ENCODE data around the gene BIRC7.

Gene BIRC7

DNA sequence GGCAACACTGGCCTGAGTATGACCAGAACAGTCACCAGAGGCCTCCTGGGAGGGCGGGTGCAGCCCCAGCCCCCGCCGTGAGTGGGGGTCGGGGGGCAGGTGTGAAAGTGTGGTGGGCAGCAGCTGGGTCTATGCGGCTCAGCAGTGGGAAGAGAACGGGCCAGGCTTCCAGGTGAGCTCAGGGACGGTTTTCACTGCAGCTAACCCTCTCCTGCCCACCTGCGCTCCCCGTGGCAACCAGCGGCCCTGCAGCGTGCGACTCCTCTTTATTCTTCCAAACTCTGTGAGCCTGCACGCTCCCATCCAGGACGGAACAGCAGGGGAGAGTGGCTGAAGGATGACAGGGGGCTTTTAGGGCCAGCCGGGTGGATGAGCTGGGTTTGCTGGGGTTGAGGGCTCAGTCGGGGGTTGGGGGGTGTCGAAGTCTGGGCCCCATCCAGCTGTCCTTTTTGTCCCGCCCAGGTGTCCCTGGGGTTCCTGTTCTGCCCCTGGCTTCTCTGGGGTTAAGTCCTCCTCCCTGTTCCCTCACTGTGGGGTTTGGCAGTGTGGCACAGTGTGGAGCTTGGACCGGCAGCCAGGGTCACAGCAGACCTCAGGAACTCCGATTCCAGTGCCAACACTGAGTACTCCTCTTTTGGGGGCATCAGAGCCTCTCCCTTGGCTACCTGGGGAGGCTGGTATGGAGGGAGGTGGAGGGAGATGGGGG lies 859 bp upstream of the BIRC7 start:
- H3K4me1 ChIP-seq (ENCODE audit: control insufficient read depth, insufficient read depth, low read length, poor library complexity, severe bottlenecking): peaks cover 8% of the 10 kb centered on the region
- no peaks in the 10 kb centered on the region for H3K9me3 ChIP-seq (ENCODE audit: control insufficient read depth, low read length)
- H3K4me3 ChIP-seq (ENCODE audit: insufficient read depth, low read depth, low read length, poor library complexity, severe bottlenecking): no peak overlapping the region
- DNase-seq: no peak
- H3K27ac ChIP-seq (ENCODE audit: insufficient read depth, low read length, poor library complexity, severe bottlenecking): no peak overlapping the region
- H3K27me3 ChIP-seq (replicated peaks; ENCODE audit: control insufficient read depth, insufficient read depth, low read length, poor library complexity, severe bottlenecking): no peaks in the 10 kb centered on the region
- H3K36me3 ChIP-seq (ENCODE audit: control insufficient read depth, insufficient read depth, low read length): no peaks in the 10 kb centered on the region

DNA sequence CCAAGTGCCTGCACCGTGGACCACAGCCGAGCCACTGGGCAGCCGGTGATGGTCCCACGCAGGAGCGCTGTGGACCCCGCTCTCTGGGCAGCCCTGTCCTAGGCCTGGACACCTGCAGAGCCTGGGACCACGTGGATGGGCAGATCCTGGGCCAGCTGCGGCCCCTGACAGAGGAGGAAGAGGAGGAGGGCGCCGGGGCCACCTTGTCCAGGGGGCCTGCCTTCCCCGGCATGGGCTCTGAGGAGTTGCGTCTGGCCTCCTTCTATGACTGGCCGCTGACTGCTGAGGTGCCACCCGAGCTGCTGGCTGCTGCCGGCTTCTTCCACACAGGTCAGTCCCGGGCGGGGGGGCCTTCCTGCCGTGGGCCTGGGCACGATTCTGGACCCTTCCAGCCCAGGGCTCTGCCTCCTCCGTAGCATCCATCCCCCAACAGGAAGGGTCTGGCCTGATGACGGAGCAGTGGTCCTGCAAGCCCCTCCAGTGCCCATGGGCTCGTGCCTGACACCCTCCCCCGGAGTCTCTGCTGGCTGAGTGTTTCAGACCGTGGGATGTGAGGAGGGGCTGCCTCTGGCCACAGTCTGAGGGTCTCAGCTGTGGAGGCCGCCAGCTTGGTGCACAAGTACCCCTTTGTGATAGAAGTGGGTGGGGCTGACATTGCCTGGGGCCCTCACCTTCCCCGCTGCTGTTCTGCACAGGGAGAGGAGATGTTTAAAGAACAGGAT lies 572 bp downstream of the BIRC7 start:
- Histone ChIP-seq H3K4me1 (ENCODE audit: control insufficient read depth, insufficient read depth, low read length, poor library complexity, severe bottlenecking) (peaks cover 8% of the 10 kb centered on the region), H3K36me3 (ENCODE audit: control insufficient read depth, insufficient read depth, low read length) (no peaks in the 10 kb centered on the region), H3K27ac (ENCODE audit: insufficient read depth, low read length, poor library complexity, severe bottlenecking) (no peak overlapping the region), H3K27me3 (replicated peaks; ENCODE audit: control insufficient read depth, insufficient read depth, low read length, poor library complexity, severe bottlenecking) (no peaks in the 10 kb centered on the region), H3K9me3 (ENCODE audit: control insufficient read depth, low read length) (no peaks in the 10 kb centered on the region), H3K4me3 (ENCODE audit: insufficient read depth, low read depth, low read length, poor library complexity, severe bottlenecking) (no peak overlapping the region)
- DNase-seq: no peak

DNA sequence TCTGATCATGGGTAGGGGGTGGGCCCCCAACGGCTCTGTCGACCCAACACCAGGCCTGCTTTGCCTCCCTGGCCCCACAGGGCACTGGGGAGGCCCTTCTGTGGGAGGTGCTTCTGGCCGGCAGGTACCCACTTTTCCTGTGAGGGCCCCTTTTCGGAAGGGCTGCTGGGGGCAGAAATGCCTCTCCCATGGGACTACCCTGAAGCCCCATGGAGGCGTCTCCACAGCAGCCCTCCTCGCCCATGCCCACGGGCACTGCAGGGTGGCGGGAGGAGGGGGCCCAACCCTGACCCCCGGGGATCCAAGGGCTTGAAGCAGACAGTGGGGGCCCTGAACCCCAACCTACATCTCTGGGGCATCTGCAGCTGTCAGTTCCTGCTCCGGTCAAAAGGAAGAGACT lies 2.3 kb downstream of the BIRC7 start:
- no peak overlapping the region for H3K27ac ChIP-seq (ENCODE audit: insufficient read depth, low read length, poor library complexity, severe bottlenecking)
- peaks cover 8% of the 10 kb centered on the region for H3K4me1 ChIP-seq (ENCODE audit: control insufficient read depth, insufficient read depth, low read length, poor library complexity, severe bottlenecking)
- H3K36me3 ChIP-seq (ENCODE audit: control insufficient read depth, insufficient read depth, low read length): no peaks in the 10 kb centered on the region
- no peak overlapping the region for H3K4me3 ChIP-seq (ENCODE audit: insufficient read depth, low read depth, low read length, poor library complexity, severe bottlenecking)
- no peaks in the 10 kb centered on the region for H3K27me3 ChIP-seq (replicated peaks; ENCODE audit: control insufficient read depth, insufficient read depth, low read length, poor library complexity, severe bottlenecking)
- H3K9me3 ChIP-seq (ENCODE audit: control insufficient read depth, low read length): no peaks in the 10 kb centered on the region
- no peak for DNase-seq

DNA sequence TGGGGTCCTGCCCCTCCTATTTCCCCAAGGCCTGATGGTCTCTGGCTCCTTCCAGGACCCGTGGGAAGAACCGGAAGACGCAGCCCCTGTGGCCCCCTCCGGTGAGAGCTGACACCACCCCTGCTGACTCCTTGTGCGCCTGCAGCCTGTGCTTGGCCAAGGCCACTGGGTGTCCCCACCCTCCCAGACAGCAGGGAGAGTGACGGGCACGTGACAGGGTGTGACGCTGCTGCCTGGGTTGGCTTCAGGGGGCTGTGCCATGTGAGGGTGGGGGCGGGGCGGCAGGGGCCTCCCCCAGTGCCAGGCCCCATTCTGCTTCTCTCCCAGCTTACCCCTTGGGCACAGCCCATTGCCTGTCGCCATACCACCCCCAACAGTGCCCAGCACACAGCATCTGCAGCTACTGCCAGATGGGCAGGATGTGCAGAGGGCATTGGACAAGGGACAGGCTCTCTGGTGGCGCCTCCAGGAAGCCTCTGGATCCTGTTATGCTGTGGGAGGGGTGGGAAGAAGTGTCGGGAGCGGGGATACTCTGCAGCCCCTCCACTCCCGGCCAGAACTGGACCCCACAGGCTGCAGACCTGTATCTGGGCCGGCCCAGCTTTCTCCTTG lies 2.9 kb downstream of the BIRC7 start:
- no peaks in the 10 kb centered on the region for H3K36me3 ChIP-seq (ENCODE audit: control insufficient read depth, insufficient read depth, low read length)
- peaks cover 8% of the 10 kb centered on the region for H3K4me1 ChIP-seq (ENCODE audit: control insufficient read depth, insufficient read depth, low read length, poor library complexity, severe bottlenecking)
- no peak overlapping the region for H3K4me3 ChIP-seq (ENCODE audit: insufficient read depth, low read depth, low read length, poor library complexity, severe bottlenecking)
- DNase-seq: no peak
- no peak overlapping the region for H3K27ac ChIP-seq (ENCODE audit: insufficient read depth, low read length, poor library complexity, severe bottlenecking)
- no peaks in the 10 kb centered on the region for H3K9me3 ChIP-seq (ENCODE audit: control insufficient read depth, low read length)
- H3K27me3 ChIP-seq (replicated peaks; ENCODE audit: control insufficient read depth, insufficient read depth, low read length, poor library complexity, severe bottlenecking): no peaks in the 10 kb centered on the region

DNA sequence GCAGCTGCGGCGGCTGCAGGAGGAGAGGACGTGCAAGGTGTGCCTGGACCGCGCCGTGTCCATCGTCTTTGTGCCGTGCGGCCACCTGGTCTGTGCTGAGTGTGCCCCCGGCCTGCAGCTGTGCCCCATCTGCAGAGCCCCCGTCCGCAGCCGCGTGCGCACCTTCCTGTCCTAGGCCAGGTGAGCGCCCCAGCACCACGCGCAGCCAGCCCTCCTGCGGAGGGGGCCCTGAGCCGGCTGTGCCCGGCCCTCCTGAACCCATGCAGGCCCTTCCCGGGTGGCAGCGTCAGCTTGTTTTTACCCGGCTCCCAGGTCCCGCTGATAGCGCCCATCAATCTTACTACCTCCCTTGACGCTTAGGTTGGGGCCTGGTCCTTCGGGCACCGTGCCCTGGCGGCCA lies 3.7 kb downstream of the BIRC7 start:
- no peak for DNase-seq
- Histone ChIP-seq H3K9me3 (ENCODE audit: control insufficient read depth, low read length) (no peaks in the 10 kb centered on the region), H3K27me3 (replicated peaks; ENCODE audit: control insufficient read depth, insufficient read depth, low read length, poor library complexity, severe bottlenecking) (no peaks in the 10 kb centered on the region), H3K36me3 (ENCODE audit: control insufficient read depth, insufficient read depth, low read length) (no peaks in the 10 kb centered on the region), H3K4me1 (ENCODE audit: control insufficient read depth, insufficient read depth, low read length, poor library complexity, severe bottlenecking) (peaks cover 7% of the 10 kb centered on the region), H3K27ac (ENCODE audit: insufficient read depth, low read length, poor library complexity, severe bottlenecking) (no peak overlapping the region), H3K4me3 (ENCODE audit: insufficient read depth, low read depth, low read length, poor library complexity, severe bottlenecking) (no peak overlapping the region)

DNA sequence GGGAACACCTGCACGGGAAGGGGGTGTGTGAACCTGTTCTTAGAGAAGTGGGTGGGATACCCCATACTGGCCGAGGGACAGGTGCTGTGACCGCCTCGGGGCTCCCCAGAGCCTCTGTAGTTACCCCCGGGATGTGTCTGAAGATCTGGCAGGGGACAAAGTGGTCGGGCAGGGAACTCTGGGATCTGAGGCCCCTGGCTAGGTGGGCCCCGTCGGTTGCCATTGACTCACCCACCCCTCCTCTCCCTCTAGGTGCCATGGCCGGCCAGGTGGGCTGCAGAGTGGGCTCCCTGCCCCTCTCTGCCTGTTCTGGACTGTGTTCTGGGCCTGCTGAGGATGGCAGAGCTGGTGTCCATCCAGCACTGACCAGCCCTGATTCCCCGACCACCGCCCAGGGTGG lies 4.3 kb downstream of the BIRC7 start:
- Histone ChIP-seq H3K36me3 (ENCODE audit: control insufficient read depth, insufficient read depth, low read length) (no peaks in the 10 kb centered on the region), H3K27me3 (replicated peaks; ENCODE audit: control insufficient read depth, insufficient read depth, low read length, poor library complexity, severe bottlenecking) (no peaks in the 10 kb centered on the region), H3K4me3 (ENCODE audit: insufficient read depth, low read depth, low read length, poor library complexity, severe bottlenecking) (no peak overlapping the region), H3K9me3 (ENCODE audit: control insufficient read depth, low read length) (no peaks in the 10 kb centered on the region), H3K4me1 (ENCODE audit: control insufficient read depth, insufficient read depth, low read length, poor library complexity, severe bottlenecking) (peaks cover under 1% of the 10 kb centered on the region), H3K27ac (ENCODE audit: insufficient read depth, low read length, poor library complexity, severe bottlenecking) (no peak overlapping the region)
- no peak for DNase-seq

DNA sequence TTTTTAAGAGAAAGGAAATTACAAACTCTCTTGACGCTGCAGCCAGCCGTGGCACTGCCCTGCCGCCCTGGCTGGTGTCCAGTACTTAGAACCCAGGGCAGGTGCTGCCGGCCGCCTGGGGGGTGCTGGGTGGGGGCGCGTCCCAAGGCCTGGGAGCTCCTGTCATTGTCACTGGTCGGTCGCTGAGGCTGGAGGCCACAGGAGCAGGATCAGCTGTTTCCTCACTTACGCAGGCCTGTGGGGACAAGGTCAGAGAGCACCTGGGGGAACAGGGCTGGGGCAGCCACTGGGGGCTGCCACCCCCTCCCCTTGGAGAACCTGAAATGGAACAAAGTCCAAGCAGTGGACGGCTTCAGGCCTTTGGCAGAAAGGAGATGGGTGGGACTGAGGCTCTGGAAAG lies 5.6 kb downstream of the BIRC7 start:
- H3K27ac ChIP-seq (ENCODE audit: insufficient read depth, low read length, poor library complexity, severe bottlenecking): no peak overlapping the region
- no peak overlapping the region for H3K4me3 ChIP-seq (ENCODE audit: insufficient read depth, low read depth, low read length, poor library complexity, severe bottlenecking)
- H3K4me1 ChIP-seq (ENCODE audit: control insufficient read depth, insufficient read depth, low read length, poor library complexity, severe bottlenecking): no peaks in the 10 kb centered on the region
- no peaks in the 10 kb centered on the region for H3K27me3 ChIP-seq (replicated peaks; ENCODE audit: control insufficient read depth, insufficient read depth, low read length, poor library complexity, severe bottlenecking)
- H3K9me3 ChIP-seq (ENCODE audit: control insufficient read depth, low read length): no peaks in the 10 kb centered on the region
- no peaks in the 10 kb centered on the region for H3K36me3 ChIP-seq (ENCODE audit: control insufficient read depth, insufficient read depth, low read length)
- DNase-seq: no peak

DNA sequence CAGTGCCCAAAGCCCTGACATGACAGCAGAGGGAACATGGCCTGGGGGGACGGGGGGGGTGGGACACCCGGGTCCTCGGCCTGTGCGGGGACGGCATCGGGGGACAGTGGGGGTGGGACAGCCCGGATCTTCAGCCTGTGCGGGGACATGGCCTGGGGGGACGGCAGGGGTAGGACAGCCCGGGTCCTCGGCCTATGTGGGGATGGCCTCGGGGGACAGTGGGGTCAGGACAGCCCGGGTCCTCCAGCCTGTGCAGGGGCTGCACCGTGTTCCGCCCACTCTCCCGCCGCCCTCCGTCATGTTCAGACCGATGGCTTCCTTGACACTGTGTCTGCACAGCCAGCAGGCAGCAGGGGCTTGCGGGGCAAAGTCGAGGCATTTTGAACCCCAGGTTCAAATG lies 7.0 kb downstream of the BIRC7 start:
- DNase-seq: no peak
- Histone ChIP-seq H3K36me3 (ENCODE audit: control insufficient read depth, insufficient read depth, low read length) (no peaks in the 10 kb centered on the region), H3K27ac (ENCODE audit: insufficient read depth, low read length, poor library complexity, severe bottlenecking) (no peak overlapping the region), H3K4me3 (ENCODE audit: insufficient read depth, low read depth, low read length, poor library complexity, severe bottlenecking) (no peak overlapping the region), H3K9me3 (ENCODE audit: control insufficient read depth, low read length) (no peaks in the 10 kb centered on the region), H3K4me1 (ENCODE audit: control insufficient read depth, insufficient read depth, low read length, poor library complexity, severe bottlenecking) (no peaks in the 10 kb centered on the region), H3K27me3 (replicated peaks; ENCODE audit: control insufficient read depth, insufficient read depth, low read length, poor library complexity, severe bottlenecking) (peaks cover 3% of the 10 kb centered on the region)

DNA sequence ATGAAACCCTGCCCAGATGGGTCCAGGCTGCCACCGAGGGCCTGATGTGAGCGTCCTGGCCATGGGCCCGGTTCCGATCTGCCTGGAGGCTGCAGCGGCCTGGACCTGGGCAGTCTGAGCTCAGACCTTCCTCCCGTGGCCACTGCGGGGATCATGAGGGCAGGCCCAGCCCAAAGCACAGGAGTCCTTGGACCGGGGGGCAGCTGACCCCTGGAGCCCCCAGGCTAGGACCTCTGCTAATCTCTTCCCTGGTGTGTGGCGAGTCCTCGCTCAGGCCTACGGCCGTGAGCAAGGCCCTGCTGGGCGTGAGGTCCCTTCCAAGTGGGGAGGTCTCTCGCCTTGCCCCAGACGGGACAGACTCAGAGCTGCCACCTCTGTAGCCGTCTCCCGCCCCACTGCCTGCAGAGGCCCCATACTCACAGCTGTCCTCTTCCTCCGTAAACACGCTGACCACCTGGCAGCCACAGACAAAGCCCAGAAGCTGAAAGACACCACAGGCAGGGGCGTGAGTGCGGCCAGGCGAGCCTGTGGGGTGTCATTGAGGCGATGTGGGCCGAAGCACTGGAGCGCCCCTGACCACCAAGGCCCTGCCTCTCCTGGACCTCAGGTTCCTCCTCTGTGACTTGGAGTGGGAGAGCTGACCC lies 8.0 kb downstream of the BIRC7 start:
- no peak overlapping the region for H3K4me3 ChIP-seq (ENCODE audit: insufficient read depth, low read depth, low read length, poor library complexity, severe bottlenecking)
- H3K27ac ChIP-seq (ENCODE audit: insufficient read depth, low read length, poor library complexity, severe bottlenecking): no peak overlapping the region
- H3K9me3 ChIP-seq (ENCODE audit: control insufficient read depth, low read length): no peaks in the 10 kb centered on the region
- no peaks in the 10 kb centered on the region for H3K4me1 ChIP-seq (ENCODE audit: control insufficient read depth, insufficient read depth, low read length, poor library complexity, severe bottlenecking)
- H3K36me3 ChIP-seq (ENCODE audit: control insufficient read depth, insufficient read depth, low read length): no peaks in the 10 kb centered on the region
- H3K27me3 ChIP-seq (replicated peaks; ENCODE audit: control insufficient read depth, insufficient read depth, low read length, poor library complexity, severe bottlenecking): peaks cover 8% of the 10 kb centered on the region
- no peak for DNase-seq

DNA sequence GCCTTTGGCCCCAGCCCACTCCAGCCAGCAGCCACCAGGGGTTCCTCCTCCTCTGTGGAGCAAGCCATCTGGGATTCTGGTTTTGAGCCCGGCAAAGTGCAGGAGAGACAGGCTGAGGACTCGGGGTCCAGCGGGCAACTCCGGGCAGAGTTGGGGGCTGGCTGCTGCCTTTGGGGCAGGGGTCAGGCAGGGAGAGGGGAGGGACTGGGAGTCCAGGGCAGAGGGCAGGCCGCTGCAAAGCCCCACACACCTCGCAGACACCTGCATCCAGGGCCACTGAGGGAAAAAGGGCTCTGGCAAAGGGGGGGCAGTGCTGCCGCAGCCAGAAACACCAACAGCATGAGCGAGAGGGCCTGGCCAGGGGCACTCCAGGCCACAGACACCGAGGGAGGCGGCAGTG lies 8.8 kb downstream of the BIRC7 start:
- Histone ChIP-seq H3K9me3 (ENCODE audit: control insufficient read depth, low read length) (no peaks in the 10 kb centered on the region), H3K4me3 (ENCODE audit: insufficient read depth, low read depth, low read length, poor library complexity, severe bottlenecking) (no peak overlapping the region), H3K27ac (ENCODE audit: insufficient read depth, low read length, poor library complexity, severe bottlenecking) (no peak overlapping the region), H3K4me1 (ENCODE audit: control insufficient read depth, insufficient read depth, low read length, poor library complexity, severe bottlenecking) (no peaks in the 10 kb centered on the region), H3K27me3 (replicated peaks; ENCODE audit: control insufficient read depth, insufficient read depth, low read length, poor library complexity, severe bottlenecking) (peaks cover 9% of the 10 kb centered on the region), H3K36me3 (ENCODE audit: control insufficient read depth, insufficient read depth, low read length) (no peaks in the 10 kb centered on the region)
- no peak for DNase-seq

Data from effector memory CD4-positive, alpha-beta T cell (primary cell).